Measurements from ENCODE around the gene KLF3.
A peak's percentile ranks its signal among the peaks of the same experiment; 100 is the strongest.

Gene KLF3

GRCh38 chr4:38664706-38665401 is 855 bp downstream of the KLF3 start:
- peak; percentile 12 for TF ChIP-seq POLR2A (IDR thresholded peaks at IDR 0.05; ENCODE audit: low read length)
- no peak for TF ChIP-seq GATA1 (IDR thresholded peaks at IDR 0.05; ENCODE audit: low read depth, low read length)
- peak; percentile 67 to 82 for DNase-seq

- TF ChIP-seq POLR2A (IDR thresholded peaks at IDR 0.05; ENCODE audit: low read length) (no peak), GATA1 (IDR thresholded peaks at IDR 0.05; ENCODE audit: low read depth, low read length) (no peak)
- peak; percentile 39 to 69 for DNase-seq
Measured at GRCh38 chr4:38665551-38666411, 1.8 kb downstream of the KLF3 start.

GRCh38 chr4:38666766-38667084 is 2.7 kb downstream of the KLF3 start:
- DNase-seq: no peak
- TF ChIP-seq GATA1 (IDR thresholded peaks at IDR 0.05; ENCODE audit: low read depth, low read length) (no peak), POLR2A (IDR thresholded peaks at IDR 0.05; ENCODE audit: low read length) (no peak)

GRCh38 chr4:38667085-38667893 is 3.3 kb downstream of the KLF3 start:
- peak; percentile 97 to 99 for DNase-seq
- TF ChIP-seq POLR2A (IDR thresholded peaks at IDR 0.05; ENCODE audit: low read length): peak; percentile 99
- TF ChIP-seq GATA1 (IDR thresholded peaks at IDR 0.05; ENCODE audit: low read depth, low read length): no peak

GRCh38 chr4:38668203-38668971 is 4.4 kb downstream of the KLF3 start:
- no peak for TF ChIP-seq POLR2A (IDR thresholded peaks at IDR 0.05; ENCODE audit: low read length)
- no peak for TF ChIP-seq GATA1 (IDR thresholded peaks at IDR 0.05; ENCODE audit: low read depth, low read length)

GRCh38 chr4:38669208-38669607 is 5.2 kb downstream of the KLF3 start:
- peak; percentile 69 to 80 for DNase-seq
- TF ChIP-seq GATA1 (IDR thresholded peaks at IDR 0.05; ENCODE audit: low read depth, low read length): no peak
- peak; percentile 37 for TF ChIP-seq POLR2A (IDR thresholded peaks at IDR 0.05; ENCODE audit: low read length)

More at GRCh38 chr4:38668203-38668971, 4.4 kb downstream of the KLF3 start:
- DNase-seq: peak in 1 of 2 experiments; percentile 46

- TF ChIP-seq GATA1 (IDR thresholded peaks at IDR 0.05; ENCODE audit: low read depth, low read length) (no peak), POLR2A (IDR thresholded peaks at IDR 0.05; ENCODE audit: low read length) (no peak)
- peak in 1 of 2 experiments; percentile 21 for DNase-seq
Measured at GRCh38 chr4:38670109-38670901, 6.3 kb downstream of the KLF3 start.

- DNase-seq: peak; percentile 14 to 47
- peak; percentile 31 for TF ChIP-seq POLR2A (IDR thresholded peaks at IDR 0.05; ENCODE audit: low read length)
- TF ChIP-seq GATA1 (IDR thresholded peaks at IDR 0.05; ENCODE audit: low read depth, low read length): no peak
Measured at GRCh38 chr4:38670939-38671591, 7.1 kb downstream of the KLF3 start.

GRCh38 chr4:38671592-38671940 is 7.6 kb downstream of the KLF3 start:
- DNase-seq: peak; percentile 14 to 42
- TF ChIP-seq GATA1 (IDR thresholded peaks at IDR 0.05; ENCODE audit: low read depth, low read length) (no peak), POLR2A (IDR thresholded peaks at IDR 0.05; ENCODE audit: low read length) (peak; percentile 13)

GRCh38 chr4:38672074-38672396 is 8.0 kb downstream of the KLF3 start:
- no peak for TF ChIP-seq POLR2A (IDR thresholded peaks at IDR 0.05; ENCODE audit: low read length)
- peak in 1 of 2 experiments; percentile 58 for DNase-seq

- TF ChIP-seq POLR2A (IDR thresholded peaks at IDR 0.05; ENCODE audit: low read length): no peak
- TF ChIP-seq GATA1 (IDR thresholded peaks at IDR 0.05; ENCODE audit: low read depth, low read length): no peak
- DNase-seq: peak; percentile 80 to 81
Measured at GRCh38 chr4:38672397-38673129, 8.6 kb downstream of the KLF3 start.

Data from erythroblast (primary cell).